Ishikawa (cell line): ENCODE measurements around the gene GRK3.

Experiments used
- CEBPB ChIP-seq: IDR thresholded peaks from 2 replicates; pipeline ENCODE4 v1.6.1; 2012
- CREB1 ChIP-seq: IDR thresholded peaks from 2 replicates; pipeline ENCODE4 v1.6.1; 2012; ENCODE audit warnings: low read depth
- EGR1 ChIP-seq: IDR thresholded peaks from 2 replicates; pipeline ENCODE4 v1.6.1; 2012
- FOXM1 ChIP-seq: IDR thresholded peaks from 2 replicates; pipeline ENCODE4 v1.6.1; 2012; ENCODE audit warnings: low read depth, borderline replicate concordance
- MAX ChIP-seq: IDR thresholded peaks from 2 replicates; pipeline ENCODE4 v1.6.1; 2012
- NFIC ChIP-seq: IDR thresholded peaks from 2 replicates; pipeline ENCODE4 v1.6.1; 2012
- RAD21 ChIP-seq: IDR thresholded peaks from 2 replicates; pipeline ENCODE4 v1.6.1; 2012; ENCODE audit warnings: low read depth
- REST ChIP-seq: IDR thresholded peaks from 2 replicates; pipeline ENCODE4 v1.6.1; 2012; ENCODE audit warnings: low read depth, mild to moderate bottlenecking
- TAF1 ChIP-seq: IDR thresholded peaks from 2 replicates; pipeline ENCODE4 v1.6.1; 2012; ENCODE audit warnings: low read depth, mild to moderate bottlenecking
- TCF12 ChIP-seq: IDR thresholded peaks from 2 replicates; pipeline ENCODE4 v1.6.1; 2012; ENCODE audit warnings: low read depth
- TEAD4 ChIP-seq: IDR thresholded peaks from 2 replicates; pipeline ENCODE4 v1.6.1; 2012
- YY1 ChIP-seq: IDR thresholded peaks from 2 replicates; pipeline ENCODE4 v1.6.1; 2012; ENCODE audit warnings: low read depth

DNA sequence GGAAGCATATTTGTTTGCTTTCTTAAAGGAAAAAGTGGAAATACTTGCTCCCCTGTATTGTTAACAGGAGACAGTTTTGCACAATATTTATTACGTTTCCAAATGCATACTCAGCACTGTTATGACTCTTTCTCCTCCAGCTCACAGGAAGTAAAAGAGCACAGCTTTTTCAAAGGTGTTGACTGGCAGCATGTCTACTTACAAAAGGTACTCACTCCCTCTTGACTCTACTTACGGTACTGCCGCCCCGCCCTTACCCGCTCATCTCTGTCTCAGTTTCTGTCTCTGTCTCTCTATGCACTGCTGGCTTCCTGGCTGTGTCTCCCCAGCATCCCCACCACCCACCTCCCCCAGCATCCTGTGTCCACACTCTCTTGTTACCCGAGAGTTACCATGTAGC lies 145.3 kb downstream of the GRK3 start:
- no peak for TF ChIP-seq RAD21
- no peak for TF ChIP-seq MAX
- TF ChIP-seq FOXM1, result no peak
- no peak for TF ChIP-seq YY1
- no peak for TF ChIP-seq NFIC
- no peak for TF ChIP-seq TCF12
- no peak for TF ChIP-seq EGR1
- TF ChIP-seq REST, result no peak
- TF ChIP-seq CEBPB, result no peak
- no peak for TF ChIP-seq TAF1
- TF ChIP-seq TEAD4, result no peak
- no peak for TF ChIP-seq CREB1
